Esophagus mucosa (tissue), 1 donor: ENCODE measurements around the gene GAB2. TPM values are rescaled to one million over a fixed set of nuclear protein-coding genes. Genes with fewer than 3 reads are reported as not detected.
"Not testable (repeated sequence)": the region's sequence is repeated elsewhere in the genome, so short reads cannot be mapped to it uniquely, and the experiment has no call there.

Source experiments
- ATAC-seq: fragments of 200-7000 bp; cut with Tn5 transposase; one replicate; pipeline ENCODE4 v1.9.1; 2020
- total RNA-seq: library from RNA; stranded (reverse); gene quantifications from one replicate; pipeline ENCODE4 v1.2.4, GENCODE V29; 2023
- donor health status: DM: yes; HTN: yes; CAD: no.

GAB2 gene
- total RNA-seq, 1 donor from 2014 or later = 10.8 TPM

DNA sequence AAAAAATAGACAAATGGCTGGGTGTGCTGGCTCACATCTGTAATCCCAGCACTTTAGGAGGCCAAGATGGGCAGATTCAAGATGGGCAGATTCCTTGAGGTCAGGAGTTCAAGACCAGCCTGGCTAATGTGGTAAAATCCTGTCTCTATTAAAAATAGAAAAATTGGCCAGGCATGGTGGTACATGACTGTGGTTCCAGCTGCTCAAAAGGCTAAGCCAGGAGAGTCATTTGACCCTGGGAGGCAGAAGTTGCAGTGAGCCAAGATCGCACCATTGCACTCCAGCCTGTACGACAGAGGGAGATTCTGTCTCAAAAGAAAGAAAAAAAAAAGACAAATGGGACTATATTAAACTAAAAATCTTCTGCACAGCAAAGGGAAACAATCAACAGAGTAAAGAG, 173.5 kb downstream of the GAB2 start:
- no peak for ATAC-seq

DNA sequence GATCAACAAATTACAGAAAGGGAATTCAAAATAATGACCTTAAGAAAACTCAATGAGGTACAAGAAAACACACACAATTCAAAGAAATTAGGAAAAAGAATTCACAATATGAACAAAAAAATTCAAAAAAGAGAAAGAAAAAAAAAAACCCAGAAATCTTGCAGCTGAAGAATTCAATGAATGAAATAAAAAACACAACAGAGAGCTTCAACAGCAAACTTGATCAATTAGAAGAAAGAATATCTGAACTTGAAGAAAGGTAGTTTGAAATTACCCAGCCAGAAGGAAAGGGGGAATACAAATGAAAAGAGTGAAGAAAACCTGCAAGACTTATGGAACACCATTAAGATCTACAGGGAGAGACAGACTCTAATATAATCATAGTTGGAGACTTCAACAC, 176.1 kb downstream of the GAB2 start:
- ATAC-seq = no peak

DNA sequence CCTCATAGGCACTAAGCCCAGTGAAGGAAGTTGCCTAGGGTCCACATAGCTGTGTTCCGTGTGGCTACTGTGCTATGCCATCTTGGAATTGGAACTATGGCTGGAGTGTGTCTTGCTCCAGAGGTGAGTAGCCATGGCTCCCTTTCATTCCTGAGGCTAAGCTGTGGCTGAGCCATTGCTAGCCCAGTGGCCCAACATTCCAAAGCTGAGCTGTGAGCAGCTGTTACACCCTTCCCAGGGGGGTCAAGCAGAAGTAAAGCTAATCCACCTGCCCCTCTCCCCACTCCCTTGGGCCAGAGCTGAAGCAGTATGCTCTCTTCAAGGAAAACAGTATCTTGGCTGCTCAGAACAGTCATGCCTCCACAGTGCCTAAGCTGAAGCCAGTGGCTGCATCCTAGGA, 177.8 kb downstream of the GAB2 start:
- ATAC-seq = no peak

DNA sequence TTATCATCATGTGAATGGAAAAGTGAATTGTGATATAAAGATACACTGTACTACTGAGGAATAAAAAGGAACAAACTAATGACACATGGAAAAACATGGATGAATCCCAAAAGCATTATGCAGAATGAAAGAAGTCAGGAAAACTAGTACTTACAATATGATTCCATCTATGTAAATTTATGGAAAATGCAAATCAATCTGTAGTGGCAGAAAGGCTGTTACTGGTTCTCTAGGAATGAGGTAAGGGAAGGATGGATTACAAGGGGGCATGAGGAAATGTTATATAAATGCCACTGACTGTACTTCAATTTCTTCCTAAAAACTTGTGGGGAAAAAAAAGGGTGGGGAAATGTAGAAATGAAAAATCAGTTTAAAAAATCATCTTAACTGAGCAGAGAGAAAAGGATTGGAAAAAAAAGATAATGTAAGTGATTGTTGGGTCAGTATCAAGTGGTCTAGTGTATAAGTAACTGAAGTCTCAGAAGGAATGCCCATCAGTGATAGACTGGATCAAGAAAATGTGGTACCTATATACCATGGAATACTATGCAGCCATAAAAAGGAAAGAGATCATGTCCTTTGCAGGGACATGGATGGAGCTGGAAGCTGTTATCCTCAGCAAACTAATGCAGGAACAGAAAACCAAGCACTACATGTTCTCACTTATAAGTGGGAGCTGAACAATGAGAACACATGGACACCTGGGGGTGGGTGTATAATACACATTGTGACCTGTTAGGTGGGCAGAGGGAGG, 180.2 kb downstream of the GAB2 start:
- no peak for ATAC-seq

DNA sequence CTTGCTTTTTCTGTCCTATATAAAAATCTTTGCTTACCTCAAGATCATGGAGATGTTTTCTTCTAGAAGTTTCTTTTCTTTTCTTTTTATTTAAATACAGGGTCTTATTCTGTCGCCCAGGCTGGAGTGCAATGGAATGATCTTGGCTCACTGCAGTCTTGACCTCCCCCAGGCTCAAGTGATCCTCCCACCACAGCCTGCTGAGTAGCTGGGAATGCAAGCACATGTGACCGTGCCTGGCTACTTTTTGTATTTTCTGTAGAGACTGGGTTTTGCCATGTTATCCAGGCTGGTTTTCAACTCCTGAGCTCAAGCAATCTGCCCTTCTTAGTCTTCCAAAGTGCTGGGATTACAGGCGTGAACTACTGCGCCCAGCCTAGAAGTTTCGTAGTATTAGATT, 183.6 kb downstream of the GAB2 start:
- ATAC-seq = no peak

DNA sequence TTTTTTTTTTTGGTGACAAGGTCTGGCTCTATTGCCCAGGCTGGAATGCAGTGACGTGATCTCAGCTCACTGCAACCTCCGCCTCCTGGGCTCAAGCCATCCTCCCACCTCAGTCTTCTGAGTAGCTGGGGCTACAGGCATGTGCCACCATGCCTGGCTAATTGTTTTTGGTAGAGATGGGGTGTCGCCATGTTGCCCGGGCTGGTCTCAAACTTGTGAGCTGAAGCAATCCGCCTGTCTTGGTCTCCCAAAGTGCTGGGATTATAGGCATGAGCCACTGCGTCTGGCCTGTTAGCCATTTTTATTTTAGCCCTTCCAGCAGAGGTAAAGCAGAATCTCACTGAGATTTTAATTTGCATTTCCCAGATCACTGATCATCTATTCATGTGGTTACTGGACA, 184.6 kb downstream of the GAB2 start:
- not testable (repeated sequence) for ATAC-seq

DNA sequence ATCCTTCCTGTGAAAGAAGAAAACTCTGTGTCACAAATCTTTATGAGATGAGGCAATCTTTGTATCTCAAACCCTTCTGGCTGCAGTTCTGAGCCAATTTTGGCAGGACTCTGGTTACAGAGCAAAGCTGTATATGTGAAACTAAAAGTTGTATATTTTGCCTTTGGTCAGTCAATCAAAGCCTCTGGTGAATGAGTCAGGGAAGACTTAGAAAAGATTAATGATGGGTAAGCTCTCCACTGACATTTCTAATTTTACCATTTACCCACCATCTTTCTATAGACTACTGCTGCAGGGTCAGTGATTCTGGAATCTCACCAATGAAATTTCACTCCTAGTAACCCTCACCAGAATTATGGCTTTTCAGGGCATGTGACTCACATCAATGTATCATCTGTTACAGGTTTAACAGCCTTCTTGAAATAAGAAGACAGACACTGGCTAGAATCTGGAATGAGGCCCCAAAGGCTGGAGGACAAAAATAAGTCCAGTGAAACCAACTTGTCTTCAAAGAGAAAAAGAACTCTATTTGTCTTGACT, 185.6 kb downstream of the GAB2 start:
- ATAC-seq = peak; percentile 59

DNA sequence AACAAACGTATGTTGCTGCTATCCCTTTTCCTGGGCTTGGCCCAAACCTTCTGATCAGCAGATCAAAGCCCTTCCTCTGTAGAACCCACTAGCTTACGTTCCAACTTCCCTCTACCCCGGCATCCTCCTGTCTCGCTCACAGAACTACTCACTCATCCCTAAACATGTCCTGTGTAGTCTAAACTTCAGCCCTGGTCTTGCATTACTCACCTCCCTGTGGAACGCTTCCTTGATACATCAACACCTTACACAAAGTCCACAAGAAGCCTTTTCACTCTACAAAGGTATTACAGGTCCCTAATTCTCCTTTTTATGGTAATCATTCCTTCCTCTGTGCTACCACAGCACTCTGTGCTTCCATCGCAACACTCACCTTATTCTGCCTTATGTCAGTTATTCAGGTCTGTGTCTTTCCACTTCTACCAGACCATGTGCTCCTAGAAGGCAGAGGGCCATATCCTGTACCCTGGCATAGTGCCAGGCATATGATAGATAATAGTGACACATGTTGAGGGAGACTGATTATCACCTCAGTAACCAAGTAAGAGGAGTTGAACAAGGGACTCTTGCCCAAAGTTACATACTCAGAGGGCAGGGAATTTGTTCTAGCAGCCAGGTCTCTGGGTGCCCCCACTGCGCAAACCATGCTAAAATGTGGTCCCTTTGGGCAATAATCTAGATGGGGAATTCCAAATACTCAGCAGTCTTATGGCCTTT, 187.3 kb downstream of the GAB2 start:
- ATAC-seq = no peak

DNA sequence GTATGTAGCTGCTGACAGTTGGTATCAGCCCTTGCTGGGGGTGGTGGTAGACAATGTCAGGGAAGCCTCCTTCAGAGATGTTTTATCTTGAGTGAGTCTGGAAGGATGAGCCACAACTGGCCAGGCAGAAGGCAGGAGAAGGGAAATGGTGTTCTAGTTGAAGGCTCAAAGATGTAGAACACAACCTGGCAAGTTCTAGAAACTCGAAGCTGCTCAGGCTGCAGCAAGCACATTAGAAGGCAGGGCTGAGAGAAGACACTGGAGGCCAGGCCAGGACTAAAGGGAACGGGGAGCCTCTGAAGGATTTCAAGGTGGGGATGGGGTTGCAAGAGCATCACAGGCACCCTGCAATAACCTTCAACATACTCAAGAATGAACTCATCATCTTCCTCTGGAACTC, 188.5 kb downstream of the GAB2 start:
- ATAC-seq = no peak

DNA sequence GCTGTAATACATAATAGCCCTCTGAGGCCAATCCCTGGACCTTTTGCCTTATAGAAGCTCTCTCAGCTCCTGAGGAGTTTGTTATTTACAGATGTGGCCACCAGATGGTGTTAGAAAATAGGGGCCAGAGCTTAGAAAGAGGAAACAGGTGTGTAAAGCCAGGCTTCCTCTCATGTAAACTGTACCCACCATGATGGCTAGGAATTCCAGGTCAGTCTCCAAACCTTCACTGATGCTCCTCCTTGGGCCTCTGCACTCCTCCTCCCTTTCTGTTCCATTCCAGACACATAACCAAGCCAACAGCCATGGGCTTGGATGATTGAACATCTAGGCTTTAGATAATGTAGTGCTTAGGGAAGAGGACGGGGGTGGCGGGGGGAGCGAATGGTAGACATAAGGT, 189.2 kb downstream of the GAB2 start:
- peak; percentile 66 for ATAC-seq

DNA sequence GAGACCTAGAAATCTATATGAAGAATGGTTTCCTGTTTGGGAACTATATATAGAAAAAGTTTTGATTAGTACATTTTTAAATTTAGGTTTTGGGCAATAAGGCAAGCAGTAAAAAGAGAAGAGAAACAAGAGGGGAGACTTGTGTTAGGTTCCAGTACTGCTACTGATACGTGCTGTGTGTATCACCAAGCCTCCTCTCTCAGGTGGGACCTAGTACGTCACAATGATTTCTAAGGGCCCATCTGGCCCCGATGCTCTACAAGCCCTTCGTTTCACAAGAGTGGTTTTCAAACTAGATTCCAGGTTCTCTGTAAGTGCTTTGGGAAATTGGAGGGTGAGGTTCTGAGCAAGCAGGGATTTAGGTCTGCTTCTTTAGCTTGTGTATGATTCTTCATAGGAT, 189.7 kb downstream of the GAB2 start:
- ATAC-seq = no peak

DNA sequence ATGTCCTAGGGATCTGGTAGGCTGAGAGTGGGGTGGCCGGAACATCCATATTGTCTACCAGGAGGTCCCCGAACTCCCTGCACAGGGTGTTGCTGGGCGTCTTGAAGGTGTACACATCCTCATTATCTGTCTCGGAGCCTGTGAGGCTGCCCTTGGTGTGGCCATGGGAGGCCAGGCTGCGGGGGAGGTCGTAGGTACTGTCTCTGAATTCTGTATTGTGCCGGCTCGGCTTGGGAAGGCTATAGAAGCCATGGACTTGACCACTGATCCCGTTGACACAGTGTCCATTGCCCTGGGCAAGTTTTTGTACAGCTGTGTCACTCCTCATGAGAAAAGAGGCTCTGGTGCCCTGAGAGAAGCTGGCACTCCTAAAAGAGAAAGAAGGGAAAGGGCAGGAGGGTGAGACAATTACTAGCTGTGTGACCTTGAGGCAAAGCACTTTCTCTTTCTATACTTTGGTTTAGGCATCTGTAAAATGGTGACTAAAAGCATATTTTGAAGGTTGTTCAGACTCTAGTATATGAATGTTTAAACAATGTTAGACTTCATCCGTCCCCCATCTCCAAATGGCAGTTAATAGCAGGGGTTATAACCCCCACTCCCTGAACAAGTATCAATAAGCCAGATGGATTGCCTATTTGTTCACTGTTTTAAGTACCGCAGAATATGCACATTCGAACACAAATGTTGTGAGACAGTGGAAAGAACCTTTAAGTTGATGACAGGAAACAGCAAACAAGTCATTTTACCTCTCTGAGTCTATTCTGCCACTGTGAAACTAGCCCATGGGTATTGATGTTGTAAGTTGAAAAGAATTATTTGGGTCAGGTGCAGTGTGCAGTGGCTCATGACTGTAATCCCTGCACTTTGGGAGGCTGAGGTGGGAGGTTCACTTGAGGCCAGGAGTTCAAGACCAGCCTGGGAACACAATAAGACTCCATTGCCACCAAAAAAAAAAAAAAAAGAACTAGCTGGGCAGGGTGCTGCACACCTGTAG, 190.6 kb downstream of the GAB2 start:
- ATAC-seq = peak; percentile 10

DNA sequence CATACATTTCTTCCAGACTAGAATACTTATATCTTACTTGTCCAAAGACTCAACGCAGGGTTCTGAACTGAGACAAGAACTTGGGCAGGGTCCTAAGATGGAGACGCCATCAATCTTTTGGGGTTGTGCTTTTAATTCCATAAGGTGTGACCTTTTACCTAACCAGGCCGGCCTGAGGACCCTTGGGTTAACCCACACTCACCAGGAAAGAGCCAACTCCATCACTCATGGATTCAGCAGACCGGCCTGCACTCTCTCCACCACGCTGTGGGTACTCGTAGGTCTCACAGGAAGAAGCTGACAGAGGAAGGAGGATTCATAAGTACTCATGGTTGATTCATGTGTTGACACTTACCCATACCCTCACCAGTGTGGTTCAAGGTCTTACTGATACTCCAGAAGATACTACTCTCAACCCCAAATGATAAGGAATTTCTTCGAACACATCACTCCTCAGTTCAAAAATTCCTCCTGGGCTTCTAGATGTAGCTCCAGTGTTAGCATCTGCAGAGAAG, 192.7 kb downstream of the GAB2 start:
- no peak for ATAC-seq

DNA sequence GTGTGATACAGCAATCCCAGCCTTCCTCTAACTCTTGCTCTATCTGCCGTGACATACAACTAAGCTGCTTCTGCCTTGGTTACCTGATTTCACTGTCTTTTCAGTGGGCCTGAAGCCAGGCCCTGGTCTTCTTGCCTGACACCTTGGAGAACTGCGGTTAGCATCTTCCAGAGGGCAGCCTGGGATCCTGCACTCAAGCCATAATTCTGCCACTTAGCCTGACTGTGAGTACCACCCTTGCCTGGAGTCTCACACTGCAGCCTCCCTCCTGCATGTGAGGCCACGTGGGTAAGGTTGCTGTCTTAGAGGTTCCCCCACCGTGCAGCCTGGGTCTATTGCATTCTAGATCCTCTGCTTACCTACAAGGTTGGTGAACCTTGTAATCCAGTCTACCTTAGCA, 193.1 kb downstream of the GAB2 start:
- ATAC-seq = no peak

DNA sequence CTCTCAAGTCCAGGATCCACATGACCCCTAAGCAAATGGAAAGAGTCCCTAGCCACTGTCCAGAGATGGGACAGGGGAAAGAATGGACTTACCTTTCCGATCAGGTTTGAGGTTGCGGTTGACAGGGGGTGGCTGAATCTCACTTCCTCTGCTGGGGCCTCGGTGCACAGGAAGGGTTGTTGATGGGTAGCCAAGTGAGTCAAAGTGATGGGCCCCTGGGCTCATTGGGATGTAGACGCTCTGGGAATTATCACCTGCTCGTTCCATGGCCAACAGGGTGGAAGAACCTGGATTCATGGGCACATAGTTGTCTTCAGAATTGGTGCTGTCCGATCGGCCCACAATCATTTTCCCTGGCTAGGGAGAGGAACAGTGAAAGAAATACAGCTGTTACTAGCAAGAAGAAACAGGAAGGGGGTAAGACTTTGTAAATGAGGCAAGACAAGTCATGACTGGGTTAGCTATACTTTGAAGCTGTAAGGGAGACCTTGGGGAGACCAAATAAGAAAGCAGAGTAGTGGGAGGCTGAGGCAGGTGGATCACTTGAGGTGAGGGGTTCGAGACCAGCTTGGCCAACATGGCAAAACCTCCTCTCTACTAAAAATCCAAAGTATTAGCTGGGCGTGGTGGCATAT, 194.2 kb downstream of the GAB2 start:
- ATAC-seq = no peak

DNA sequence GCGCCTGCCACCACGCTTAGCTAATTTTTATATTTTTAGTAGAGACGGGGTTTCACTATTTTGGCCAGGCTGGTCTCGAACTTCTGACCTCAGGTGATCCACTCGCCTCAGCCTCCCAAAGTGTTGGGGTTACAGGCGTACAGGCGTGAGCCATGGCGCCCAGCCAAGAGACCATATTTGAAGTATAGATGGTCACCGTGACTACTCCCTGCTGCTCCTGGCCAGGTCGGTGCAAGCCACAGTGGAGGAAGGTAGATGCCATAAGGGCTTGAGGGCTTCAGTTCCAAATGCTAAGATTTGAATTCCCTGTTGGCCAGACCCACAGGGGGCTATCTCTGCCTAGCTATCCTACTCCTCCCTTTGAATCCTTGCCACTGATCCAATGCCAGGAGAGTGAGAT, 194.9 kb downstream of the GAB2 start:
- ATAC-seq = not testable (repeated sequence)

DNA sequence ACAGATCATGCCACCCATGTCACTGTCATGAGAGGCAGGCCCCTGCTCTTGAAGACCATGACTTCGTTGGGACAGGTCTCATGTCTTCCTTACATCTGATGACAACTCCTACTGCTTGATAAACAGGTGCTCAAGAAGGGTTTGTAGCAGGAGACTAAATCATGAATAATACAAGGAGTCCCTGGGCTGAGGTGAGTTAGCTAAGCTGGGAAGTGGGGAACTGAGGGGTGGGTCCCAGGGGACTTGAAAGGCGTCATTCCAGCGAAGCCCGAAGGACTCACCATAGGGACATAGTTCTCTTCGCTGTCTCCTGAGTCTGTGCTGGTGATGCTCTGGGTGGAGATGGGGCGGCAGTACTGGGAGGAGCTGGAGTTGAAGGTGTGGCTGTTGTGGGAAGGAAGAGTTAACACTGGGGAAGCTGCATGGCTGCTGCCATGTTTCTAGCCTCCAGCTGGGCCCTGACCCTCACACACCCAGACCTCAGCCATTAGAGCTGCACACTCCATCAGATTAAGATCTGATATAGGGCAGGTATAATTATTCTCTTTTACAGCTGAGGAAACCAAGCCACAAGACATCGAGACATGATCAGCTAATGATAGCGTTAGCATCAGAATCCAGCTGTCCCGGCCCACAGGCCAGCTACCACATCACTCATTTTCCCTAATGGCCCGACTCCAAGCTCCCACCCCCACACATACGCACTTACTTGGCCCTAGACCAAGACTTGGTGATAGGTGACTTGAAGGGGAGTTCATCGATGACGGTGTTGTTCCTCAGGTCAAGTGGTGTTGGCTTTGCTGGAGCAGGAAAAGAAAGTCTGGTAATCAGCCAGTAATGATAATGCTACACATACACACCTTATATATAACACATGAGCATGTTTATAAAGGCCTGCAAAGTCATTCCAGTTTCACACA, 196.0 kb downstream of the GAB2 start:
- no peak for ATAC-seq

DNA sequence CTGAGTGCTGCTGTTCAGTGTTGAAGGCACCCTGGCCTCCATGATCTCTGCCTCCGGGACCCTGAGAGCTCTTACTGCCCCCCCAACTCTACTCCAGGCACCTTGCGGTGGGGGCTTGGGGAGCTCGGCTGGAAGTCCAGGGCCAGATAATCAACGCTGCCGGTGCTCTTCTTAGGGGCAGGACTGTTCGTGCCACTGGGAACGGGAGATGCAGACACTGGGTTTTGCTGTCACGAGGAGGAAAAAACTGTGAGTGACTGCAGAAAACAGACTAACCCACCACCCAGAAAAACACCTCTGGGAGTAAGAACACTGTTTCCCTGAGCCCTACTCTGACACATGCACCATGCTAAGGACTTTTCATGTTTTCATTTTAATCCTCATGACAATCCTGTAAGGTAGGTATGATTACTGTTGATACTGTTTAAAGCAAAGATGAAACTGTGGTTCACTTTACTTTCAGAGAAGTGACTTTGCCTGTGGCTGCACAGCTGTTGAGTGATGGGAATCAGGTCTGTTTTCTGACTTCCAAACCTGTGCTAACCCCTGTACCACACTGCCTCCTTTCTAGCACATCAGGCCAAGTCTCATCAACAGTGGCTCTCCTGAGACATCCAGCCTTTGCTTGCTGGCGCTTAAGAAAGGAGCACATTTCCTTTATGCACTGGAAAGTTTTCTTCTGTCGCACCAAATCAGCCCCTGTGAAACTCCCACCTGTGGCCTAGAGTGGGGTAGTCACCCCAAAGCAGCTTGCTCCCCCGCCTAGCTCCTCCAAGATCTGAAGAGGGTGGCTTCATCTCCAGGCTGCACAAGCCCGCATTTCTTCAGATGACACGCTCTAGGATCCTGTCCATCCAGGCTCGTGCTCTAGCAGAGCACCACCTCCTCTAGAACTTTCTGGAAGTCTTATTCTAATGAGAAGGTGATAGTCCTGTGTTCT, 197.1 kb downstream of the GAB2 start:
- ATAC-seq = no peak

DNA sequence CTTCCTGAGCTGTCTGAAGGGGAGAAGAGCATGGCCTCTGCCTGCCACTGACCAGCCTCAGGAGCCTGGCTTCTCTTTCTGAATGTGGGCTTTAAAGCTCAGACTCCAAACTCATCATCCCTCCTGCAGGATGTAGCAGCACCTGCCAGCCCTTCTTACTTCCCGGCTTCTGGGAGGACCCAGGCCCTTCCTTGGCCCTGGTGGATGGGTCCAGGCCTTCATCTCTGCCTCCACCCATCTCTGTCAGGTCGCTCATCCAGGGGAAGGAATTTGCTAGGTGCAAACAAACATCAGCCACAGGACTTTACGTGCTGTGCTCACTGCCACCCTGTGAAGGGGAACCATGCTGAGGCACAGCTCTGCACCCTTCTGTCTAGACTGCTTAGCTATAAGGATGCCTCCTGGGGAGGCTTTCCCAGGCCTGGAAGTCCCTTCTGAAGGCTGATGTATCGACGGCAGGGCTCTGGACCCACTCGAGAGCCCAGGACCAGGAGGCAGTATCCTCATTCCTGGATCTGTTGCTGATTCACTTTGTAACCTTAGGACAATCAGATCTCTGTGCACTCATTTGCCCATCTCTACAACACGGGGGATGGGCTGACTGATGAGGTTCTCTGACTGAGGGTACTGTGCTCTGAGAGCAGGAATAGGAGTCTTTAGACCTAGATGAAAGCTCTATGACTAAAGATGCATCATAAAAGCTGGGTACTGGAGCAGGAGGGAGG, 198.0 kb downstream of the GAB2 start:
- no peak for ATAC-seq
